GM23248 (cell line): ENCODE results near the gene POLR3A.

ENCODE experiments used
- EZH2 ChIP-seq: fragments of 200-600 bp; sonication (generic); IDR thresholded peaks from 2 replicates; pipeline ENCODE4 v1.6.1; 2018; ENCODE audit warnings: antibody characterized with exemption, mild to moderate bottlenecking; ENCODE audit not compliant: insufficient read depth, poor library complexity, severe bottlenecking
- EZH2phosphoT487 ChIP-seq: fragments of 200-600 bp; sonication (generic); IDR thresholded peaks from 2 replicates; pipeline ENCODE4 v1.6.1; 2018; ENCODE audit warnings: antibody characterized with exemption, moderate library complexity, mild to moderate bottlenecking, low read depth; ENCODE audit not compliant: insufficient read depth

DNA sequence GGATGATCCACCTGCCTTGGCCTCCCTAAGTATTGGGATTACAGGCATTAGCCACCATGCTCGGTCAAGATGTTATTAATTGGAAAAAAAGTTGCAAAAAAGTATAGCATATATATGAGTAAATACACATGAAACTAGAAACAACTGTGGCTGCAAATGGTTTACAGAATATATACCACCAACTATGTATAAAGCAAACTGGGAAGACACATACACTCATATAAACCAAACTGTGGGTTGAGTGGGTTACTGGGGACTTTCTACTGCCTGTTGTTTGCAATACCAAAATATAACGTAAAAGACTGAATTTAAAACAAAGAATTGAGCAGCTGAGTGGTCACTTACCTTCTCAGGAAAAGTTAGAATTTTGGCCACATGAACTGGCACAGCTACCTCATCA, 8.1 kb downstream of the POLR3A start:
- no peak for TF ChIP-seq EZH2phosphoT487
- no peak for TF ChIP-seq EZH2
